Measurements from ENCODE around the gene TNFRSF18. TPM values are rescaled to one million over a fixed set of nuclear protein-coding genes. Genes with fewer than 3 reads are reported as not detected.
A peak's percentile ranks its signal among the peaks of the same experiment; 100 is the strongest.

The TNFRSF18 gene
- total and polyA plus RNA-seq, 10 of the 15 experiments (the other 5 are each of a cell fraction or from before 2014, with no cell fraction given): 0.18 to 7.5 (median 1.5) TPM; not detected in 1

GRCh38 chr1:1173793-1174415 lies 32.5 kb downstream of the TNFRSF18 start, which contains the start of gene TTLL10:
TSS of gene TTLL10 (plus strand) at chr1:1173880. CDS start at chr1:1179216, 5,336 bp downstream.
- H3K4me1 ChIP-seq (ENCODE audit: control insufficient read depth, insufficient read depth, low read length): peaks cover 24% of the 10 kb centered on the region
- no peaks in the 10 kb centered on the region for H3K36me3 ChIP-seq (ENCODE audit: control insufficient read depth in 2 of 2, insufficient read depth in 2 of 2, low read length in 1 of 2)
- FAIRE-seq (no peak), ATAC-seq (peak; percentile 47), DNase-seq (ENCODE audit: low read depth, low spot score) (no peak)
- H3K27ac ChIP-seq (ENCODE audit: control insufficient read depth, insufficient read depth): no peak within 1 kb of the TSS
- no peaks in the 10 kb centered on the region; the same call in 2 of the 3 replicates for H3K9me3 ChIP-seq (replicated peaks; ENCODE audit: control insufficient read depth, insufficient read depth, low read length)
- peaks cover 0 to 3% of the 10 kb centered on the region in 2 experiments; a peak in 3 of 4 replicates for H3K27me3 ChIP-seq (replicated peaks in 1 of 2; ENCODE audit: control insufficient read depth in 2 of 2, insufficient read depth in 2 of 2, low read length in 1 of 2)
- no peaks in the 10 kb centered on the region for H3K79me2 ChIP-seq (ENCODE audit: control insufficient read depth, insufficient read depth, low read length)
- intact Hi-C loops (cut with micrococcal nuclease; ENCODE audit: unreplicated experiment): no loop called here
- H3K9ac ChIP-seq (ENCODE audit: control insufficient read depth, insufficient read depth, low read length): no peak within 1 kb of the TSS
- no TSS peak for BruUV-seq (replicated peaks)
- CTCF ChIA-PET: interaction anchor here (0.8 to 2.0 kb wide), 2 partner anchors 52 to 53 kb away, joined by 3 to 5 read pairs; no protein-coding TSS in a partner anchor
- TF ChIP-seq CTCF (IDR thresholded peaks at IDR 0.05 in 2 of 3, conservative IDR thresholded peaks at IDR 0.05 in 1 of 3; ENCODE audit: control insufficient read depth in 2 of 3, extremely low read depth in 1 of 3, insufficient read depth in 1 of 3, low read depth in 3 of 3, low read length in 3 of 3): 0 out of 6 replicates have a peak, but pooled peaks of 2 of the 3 experiments have one; percentile 0 to 5
- TF ChIP-seq ZNF622 (IDR thresholded peaks at IDR 0.05): no peak
- TF ChIP-seq MXI1 (IDR thresholded peaks at IDR 0.05; ENCODE audit: low read depth, low read length): 0 out of 2 replicates have a peak, but pooled peaks have one; percentile 27
- TF ChIP-seq NKRF (conservative IDR thresholded peaks at IDR 0.05): no peak
- peak; percentile 8; the same call in 1 of the 2 replicates for TF ChIP-seq PKNOX1 (IDR thresholded peaks at IDR 0.05)
- TF ChIP-seq BHLHE40 (IDR thresholded peaks at IDR 0.05; ENCODE audit: borderline replicate concordance in 1 of 2, low read depth in 2 of 2, low read length in 1 of 2): no peak
- TF ChIP-seq BMI1 (IDR thresholded peaks at IDR 0.05; ENCODE audit: borderline replicate concordance): peak; percentile 52; the same call in 1 of the 2 replicates
- TF ChIP-seq WRNIP1 (IDR thresholded peaks at IDR 0.05; ENCODE audit: borderline replicate concordance, low read depth, low read length): no peak
- H3K4me3 ChIP-seq: no peak within 1 kb of the TSS
- POLR2A ChIA-PET: no interaction called here
- no peak within 1 kb of the TSS for H3K4me2 ChIP-seq (ENCODE audit: control insufficient read depth, insufficient read depth)
- in situ Hi-C loops (cut with MboI): no loop called here
- no peak within 1 kb of the TSS for H2AFZ ChIP-seq (ENCODE audit: control insufficient read depth, low read depth, low read length)
- RAD21 ChIA-PET (ENCODE audit: unreplicated experiment): interaction anchor here (1.2 kb wide), 1 partner anchor 52 kb away, joined by 3 read pairs; no protein-coding TSS in a partner anchor
- WGBS (ENCODE audit: insufficient coverage, insufficient replicate concordance, low lambda C conversion rate, missing lambda C conversion rate): 26% methylated on average over 23 of the region's 35 CpGs
- H4K20me1 ChIP-seq (ENCODE audit: control insufficient read depth, insufficient read depth): no peaks in the 10 kb centered on the region
- SMC1A ChIA-PET (ENCODE audit: uncharacterized antibody, unreplicated experiment): no interaction called here
